NCI-H1417 treated with DMSO at 0.1 percent for 48 hours (cell line): Measurements from ENCODE around the gene TSPAN33.
"Not testable (repeated sequence)": the region's sequence is repeated elsewhere in the genome, so short reads cannot be mapped to it uniquely, and the experiment has no call there.

ENCODE experiments used
- DNase-seq: peaks from one replicate; lab custom pipeline; 2025; lab: John Stamatoyannopoulos, UW

TSPAN33 gene, protein sequence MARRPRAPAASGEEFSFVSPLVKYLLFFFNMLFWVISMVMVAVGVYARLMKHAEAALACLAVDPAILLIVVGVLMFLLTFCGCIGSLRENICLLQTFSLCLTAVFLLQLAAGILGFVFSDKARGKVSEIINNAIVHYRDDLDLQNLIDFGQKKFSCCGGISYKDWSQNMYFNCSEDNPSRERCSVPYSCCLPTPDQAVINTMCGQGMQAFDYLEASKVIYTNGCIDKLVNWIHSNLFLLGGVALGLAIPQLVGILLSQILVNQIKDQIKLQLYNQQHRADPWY

DNA sequence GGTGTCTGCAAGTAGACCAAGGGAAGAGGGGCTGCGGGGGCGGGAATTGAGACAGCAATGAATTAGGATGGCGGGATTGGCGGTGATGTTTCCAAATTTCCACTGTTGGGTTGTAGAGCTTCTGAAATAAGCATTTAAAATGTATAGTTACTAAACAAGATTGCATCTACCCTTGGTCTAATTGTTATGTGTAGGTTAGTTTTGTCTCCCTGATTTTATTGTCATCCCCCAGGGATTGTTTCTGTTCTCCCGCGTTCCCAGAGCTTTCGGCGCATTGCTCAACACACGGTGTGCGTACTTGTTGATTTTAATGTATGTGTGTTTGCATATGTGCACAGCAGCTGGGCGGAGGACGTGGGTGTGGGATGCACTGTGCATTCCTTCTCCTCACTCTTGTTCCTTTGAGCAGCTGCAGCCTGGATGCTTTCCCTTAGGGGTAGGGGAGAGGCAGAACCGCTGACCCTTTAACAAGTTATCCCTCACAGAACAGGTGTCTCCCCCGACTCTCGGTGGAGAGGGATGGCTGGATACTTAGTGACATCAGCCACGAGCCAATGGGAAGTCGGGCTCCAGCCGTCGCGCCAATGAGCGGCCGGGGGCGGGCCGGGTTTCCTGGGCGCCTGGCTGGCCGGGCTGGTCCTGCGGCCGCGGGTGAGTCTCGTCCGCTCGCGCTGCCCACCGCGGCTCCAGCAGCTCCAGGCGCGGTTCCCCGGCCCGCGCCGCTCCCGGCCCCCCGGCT is at the start of gene TSPAN33:
Gene TSPAN33 (plus strand): TSS at position 613 of the 739 bp plus-strand sequence. CDS start 274 bp downstream, outside the sequence.
- DNase-seq, result peak; percentile 19

GRCh38 chr7:129095258-129095657 is 49.2 kb upstream of the TSPAN33 start:
- no peak for DNase-seq

DNA sequence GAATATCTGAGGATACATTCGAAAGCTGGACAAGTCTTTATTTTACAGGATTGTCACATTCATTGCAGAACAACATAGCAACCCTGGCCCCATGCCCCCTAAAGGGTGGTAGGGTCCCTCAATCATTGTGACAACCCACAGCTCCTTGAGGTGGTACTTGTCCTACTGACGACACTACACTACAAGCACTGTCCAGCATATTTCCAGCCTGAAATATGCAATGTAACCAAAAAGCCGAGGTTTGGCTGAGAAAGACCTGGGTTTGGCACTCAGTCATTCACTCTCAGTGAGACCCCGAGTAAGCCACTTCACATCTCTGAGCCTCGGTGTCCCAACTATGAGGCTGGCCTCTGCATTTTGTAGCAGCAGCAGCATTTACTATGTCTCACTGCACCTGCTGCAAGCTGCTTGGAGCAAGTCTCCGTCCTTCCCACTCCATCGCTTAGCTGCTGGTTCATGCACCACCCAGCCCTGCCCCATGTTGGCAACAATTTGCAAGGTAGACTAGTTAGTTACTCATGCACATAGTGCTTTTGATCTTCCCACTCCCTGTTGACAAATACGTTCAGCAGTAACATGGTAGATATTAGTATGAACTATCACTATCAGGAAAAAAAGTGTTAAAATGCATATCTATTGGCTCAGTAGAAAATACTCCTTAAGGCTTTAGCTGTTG is 46.0 kb upstream of the TSPAN33 start:
- DNase-seq, result no peak

- DNase-seq, result no peak
Observed at GRCh38 chr7:129100827-129101166, 43.7 kb upstream of the TSPAN33 start.

DNA sequence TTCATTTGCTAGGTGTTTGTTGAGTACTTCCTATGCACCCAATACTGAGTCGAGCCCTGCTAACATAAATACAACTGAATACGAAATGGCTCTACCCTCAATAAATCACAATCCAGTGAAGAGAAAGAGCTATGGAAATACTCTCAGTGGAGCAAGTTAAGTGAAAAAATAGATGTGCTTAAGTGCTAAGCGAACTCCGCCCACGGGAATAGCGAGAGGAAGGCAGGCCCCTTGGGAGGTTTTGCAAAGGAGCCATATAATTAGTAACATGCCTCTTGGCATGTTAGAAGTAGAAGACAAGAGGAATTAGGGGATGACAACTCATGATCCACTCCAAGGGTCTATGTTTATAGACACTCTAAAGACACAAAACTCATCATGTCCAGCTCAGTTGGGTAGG is 42.8 kb upstream of the TSPAN33 start:
- no peak for DNase-seq

DNA sequence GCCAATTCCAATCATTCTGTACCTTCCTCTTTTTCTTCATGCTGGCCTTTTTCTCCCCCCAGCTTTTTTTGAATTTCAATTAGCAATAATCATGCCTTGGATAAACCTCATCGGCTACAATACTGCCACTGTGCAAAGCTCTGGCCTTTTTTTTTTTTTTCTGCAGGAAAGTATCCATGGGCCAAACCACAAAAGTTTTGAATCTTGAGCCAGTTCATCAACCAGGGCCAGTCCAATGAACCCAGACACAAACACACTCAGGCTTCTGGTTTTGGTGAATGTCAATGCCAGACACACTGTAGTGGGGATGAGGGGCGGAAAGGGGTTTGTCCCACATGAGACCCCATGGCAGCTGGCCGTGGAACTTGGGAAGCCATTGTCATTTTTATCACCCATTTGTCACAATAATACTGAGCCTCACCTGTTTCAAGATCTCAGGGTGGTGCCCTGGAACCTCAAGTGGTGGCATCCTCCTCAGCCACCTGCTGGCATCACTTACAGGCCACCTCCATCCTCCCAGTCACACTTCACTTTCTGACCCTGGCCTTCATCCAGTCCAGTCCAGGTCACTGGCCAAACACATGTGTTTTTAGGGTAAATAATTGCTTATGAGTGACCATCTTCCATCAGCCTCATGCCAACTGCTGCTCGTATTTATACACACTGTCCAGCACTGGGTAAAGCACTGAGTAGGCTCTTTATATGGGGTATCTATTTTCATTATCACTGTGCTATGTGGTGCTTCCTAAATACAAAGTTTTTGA is 40.8 kb upstream of the TSPAN33 start:
- DNase-seq, result no peak

- DNase-seq, result no peak
Observed at GRCh38 chr7:129108581-129108980, 35.9 kb upstream of the TSPAN33 start.

- DNase-seq, result no peak
Observed at GRCh38 chr7:129110258-129110981, 34.1 kb upstream of the TSPAN33 start.

DNA sequence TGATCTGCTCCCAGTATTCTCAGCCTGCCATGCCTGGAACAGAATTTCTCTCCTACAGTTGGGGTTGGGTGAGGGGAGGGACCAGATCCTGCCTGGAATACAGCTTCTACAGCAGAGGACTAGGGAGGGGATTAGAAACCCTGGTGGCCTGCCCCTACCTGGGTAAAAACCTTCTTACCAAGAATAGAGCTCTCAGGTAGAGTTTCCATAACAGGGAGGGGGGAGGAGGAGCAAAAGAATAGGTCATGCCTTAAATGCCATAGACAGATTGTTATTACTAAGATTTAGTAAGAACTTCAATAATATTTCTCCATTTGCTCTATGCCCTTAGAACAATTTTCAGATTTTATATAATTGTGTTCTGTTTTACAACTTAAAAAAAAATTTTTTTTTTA is 33.5 kb upstream of the TSPAN33 start:
- no peak for DNase-seq

DNA sequence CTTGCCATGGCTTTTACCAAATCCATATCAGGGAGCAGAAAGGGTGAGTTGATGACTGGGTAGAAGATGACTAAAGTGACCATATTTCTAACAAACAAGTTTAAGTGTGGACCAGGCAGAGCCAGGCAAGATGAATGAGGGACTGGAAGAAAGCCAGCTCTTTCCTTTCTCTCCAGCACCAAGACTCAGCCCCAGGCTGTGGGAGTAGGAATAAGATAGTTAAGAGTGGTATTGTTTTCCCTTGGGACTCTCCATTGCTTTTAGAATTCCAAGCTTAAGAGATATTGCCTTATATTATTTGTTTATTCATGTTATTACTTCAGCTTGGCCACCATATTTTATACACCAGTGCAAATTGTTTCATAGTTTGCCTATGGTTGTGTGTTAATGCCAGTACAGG is 28.8 kb upstream of the TSPAN33 start:
- DNase-seq, result no peak

DNA sequence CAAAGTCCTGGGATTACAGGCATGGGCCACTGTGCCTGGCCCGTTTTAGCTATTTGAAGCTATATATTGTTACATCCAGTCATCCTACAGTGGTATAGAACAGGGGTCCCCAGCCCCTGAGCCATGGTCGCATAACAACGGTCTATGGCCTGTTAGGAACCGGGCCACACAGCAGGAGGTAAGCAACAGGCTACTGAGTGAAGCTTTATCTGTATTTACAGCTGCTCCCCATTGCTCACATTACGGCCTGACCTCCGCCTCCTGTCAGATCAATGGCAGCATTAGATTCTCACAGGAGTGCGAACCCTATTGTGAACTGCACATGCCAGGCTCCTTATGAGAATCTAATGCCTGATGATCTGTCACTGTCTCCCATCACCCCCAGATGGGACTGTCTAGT is 26.3 kb upstream of the TSPAN33 start:
- no peak for DNase-seq

GRCh38 chr7:129118976-129119375 is 25.5 kb upstream of the TSPAN33 start:
- no peak for DNase-seq

DNA sequence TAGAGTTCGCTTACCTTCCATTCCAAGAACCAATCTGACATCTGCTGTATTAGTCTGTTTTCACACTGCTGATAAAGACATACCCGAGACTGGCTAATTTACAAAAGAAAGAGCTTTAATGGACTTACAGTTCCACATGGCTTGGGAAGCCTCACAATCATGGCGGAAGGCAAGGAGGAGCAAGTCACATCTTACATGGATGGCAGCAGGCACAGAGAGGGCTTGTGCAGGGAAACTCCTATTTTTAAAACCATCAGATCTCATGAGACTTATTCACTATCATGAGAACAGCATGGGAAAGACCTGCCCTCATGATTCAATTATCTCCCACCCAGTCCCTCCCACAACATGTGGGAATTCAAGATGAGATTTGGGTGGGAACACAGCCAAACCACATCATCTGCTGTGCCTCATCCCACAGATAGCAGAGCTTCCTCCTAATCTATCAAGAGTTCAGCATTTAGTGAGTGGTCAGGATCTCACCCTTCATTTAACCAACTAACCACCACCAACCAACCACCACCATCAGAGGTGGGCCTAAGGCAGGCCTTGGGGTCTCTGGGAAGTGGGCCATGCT is 22.9 kb upstream of the TSPAN33 start:
- not testable (repeated sequence) for DNase-seq

DNA sequence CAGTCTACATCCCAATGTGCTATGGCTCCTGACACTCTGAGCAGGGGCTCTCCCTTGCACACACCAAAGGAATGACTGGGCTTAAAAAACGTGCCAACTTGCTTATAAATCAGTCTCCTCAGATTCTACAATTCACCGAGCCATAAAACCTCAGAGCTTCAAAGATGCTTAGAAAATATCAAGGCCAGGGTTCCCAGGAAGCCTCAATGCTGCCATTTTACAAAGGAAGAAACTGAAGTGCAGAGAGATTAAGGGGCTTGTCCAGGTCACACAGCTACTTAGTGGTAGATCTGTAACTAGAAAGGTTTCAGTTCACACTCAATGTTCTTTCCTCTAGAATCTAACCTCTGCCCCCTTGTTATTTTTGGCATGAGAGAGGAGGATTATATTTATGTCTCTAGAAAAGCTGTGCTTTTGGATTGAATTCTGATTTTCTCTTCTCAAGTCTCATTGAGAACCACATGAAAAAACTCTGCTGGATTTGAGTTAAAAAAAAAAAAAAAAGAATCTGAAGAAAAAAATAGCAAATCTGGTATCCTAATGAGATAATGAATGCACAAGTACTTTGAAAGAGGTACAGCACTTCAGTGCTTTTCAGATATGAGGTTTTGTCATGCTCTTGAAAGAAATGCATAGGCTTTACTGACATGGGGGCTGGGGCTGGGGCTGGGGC is 22.3 kb upstream of the TSPAN33 start:
- no peak for DNase-seq

GRCh38 chr7:129122751-129123509 is 21.6 kb upstream of the TSPAN33 start:
- DNase-seq, result no peak

GRCh38 chr7:129123510-129123857 is 21.0 kb upstream of the TSPAN33 start:
- DNase-seq, result no peak

DNA sequence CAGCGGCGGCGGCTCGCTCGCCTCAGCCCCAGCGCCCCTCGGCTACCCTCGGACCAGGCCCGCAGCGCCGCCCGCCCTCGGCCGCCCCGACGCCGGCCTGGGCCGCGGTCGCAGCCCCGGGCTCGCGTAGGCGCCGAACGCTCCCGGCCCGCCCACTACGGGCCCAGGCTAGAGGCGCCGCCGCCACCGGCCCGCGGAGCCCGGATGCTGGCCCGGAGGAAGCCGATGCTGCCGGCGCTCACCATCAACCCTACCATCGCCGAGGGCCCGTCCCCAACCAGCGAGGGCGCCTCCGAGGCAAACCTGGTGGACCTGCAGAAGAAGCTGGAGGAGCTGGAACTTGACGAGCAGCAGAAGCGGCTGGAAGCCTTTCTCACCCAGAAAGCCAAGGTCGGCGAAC is 18.2 kb upstream of the TSPAN33 start:
- DNase-seq, result no peak

GRCh38 chr7:129127154-129127553 is 17.4 kb upstream of the TSPAN33 start:
- DNase-seq, result no peak

DNA sequence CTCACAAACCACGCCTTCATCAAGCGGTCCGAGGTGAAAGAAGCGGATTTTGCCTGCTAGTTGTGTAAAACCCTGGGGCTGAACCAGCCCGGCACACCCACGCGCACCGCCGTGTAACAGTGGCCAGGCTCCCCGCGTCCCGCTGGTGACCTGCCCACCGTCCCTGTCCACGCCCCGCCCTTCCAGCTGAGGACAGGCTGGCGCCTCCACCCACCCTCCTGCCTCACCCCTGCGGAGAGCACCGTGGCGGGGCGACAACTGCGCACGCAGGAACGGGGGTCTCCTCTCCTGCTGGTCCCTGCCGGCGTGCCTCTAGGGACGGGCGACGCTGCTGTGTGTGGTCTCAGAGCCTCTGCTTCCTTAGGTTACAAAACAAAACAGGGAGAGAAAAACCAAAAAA is 16.9 kb upstream of the TSPAN33 start:
- DNase-seq, result no peak

- no peak for DNase-seq
Observed at GRCh38 chr7:129134356-129134987, 10.0 kb upstream of the TSPAN33 start.
